Measurements from ENCODE around the gene LGALS4.
"Not testable (repeated sequence)": the region's sequence is repeated elsewhere in the genome, so short reads cannot be mapped to it uniquely, and the experiment has no call there.

LGALS4 gene

GRCh38 chr19:38805180-38805579 is 7.6 kb downstream of the LGALS4 start:
- no peak for DNase-seq
- in situ Hi-C loops (cut with MboI; ENCODE audit: low pct_unique_long_range_greater_than_20kb, low sequenced_read_pairs) = no loop called here

GRCh38 chr19:38803543-38803942 is 9.2 kb downstream of the LGALS4 start:
- no peak for DNase-seq
- in situ Hi-C loops (cut with MboI; ENCODE audit: low pct_unique_long_range_greater_than_20kb, low sequenced_read_pairs) = no loop called here

- no peak for DNase-seq
- in situ Hi-C loops (cut with MboI; ENCODE audit: low pct_unique_long_range_greater_than_20kb, low sequenced_read_pairs) = no loop called here
Observed at GRCh38 chr19:38801359-38802095, 11.2 kb downstream of the LGALS4 start.

- no peak for DNase-seq
- in situ Hi-C loops (cut with MboI; ENCODE audit: low pct_unique_long_range_greater_than_20kb, low sequenced_read_pairs) = no loop called here
Observed at GRCh38 chr19:38800577-38801347, 12.0 kb downstream of the LGALS4 start.

GRCh38 chr19:38799104-38799503 is 13.6 kb downstream of the LGALS4 start:
- no peak for DNase-seq
- in situ Hi-C loops (cut with MboI; ENCODE audit: low pct_unique_long_range_greater_than_20kb, low sequenced_read_pairs) = no loop called here

GRCh38 chr19:38797781-38798180 is 15.0 kb downstream of the LGALS4 start:
- DNase-seq; in situ Hi-C loops (cut with MboI; ENCODE audit: low pct_unique_long_range_greater_than_20kb, low sequenced_read_pairs): not testable (repeated sequence)

- in situ Hi-C loops (cut with MboI; ENCODE audit: low pct_unique_long_range_greater_than_20kb, low sequenced_read_pairs) = no loop called here
- DNase-seq = no peak
Observed at GRCh38 chr19:38796154-38796553, 16.6 kb downstream of the LGALS4 start.

- in situ Hi-C loops (cut with MboI; ENCODE audit: low pct_unique_long_range_greater_than_20kb, low sequenced_read_pairs) = no loop called here
Observed at GRCh38 chr19:38795549-38795948, 17.2 kb downstream of the LGALS4 start.

GRCh38 chr19:38793671-38794070 is 19.1 kb downstream of the LGALS4 start:
- in situ Hi-C loops (cut with MboI; ENCODE audit: low pct_unique_long_range_greater_than_20kb, low sequenced_read_pairs) = no loop called here
- no peak for DNase-seq

More at GRCh38 chr19:38795549-38795948, 17.2 kb downstream of the LGALS4 start:
- no peak for DNase-seq

- in situ Hi-C loops (cut with MboI; ENCODE audit: low pct_unique_long_range_greater_than_20kb, low sequenced_read_pairs) = no loop called here
- no peak for DNase-seq
Observed at GRCh38 chr19:38793177-38793576, 19.6 kb downstream of the LGALS4 start.

- in situ Hi-C loops (cut with MboI; ENCODE audit: low pct_unique_long_range_greater_than_20kb, low sequenced_read_pairs) = no loop called here
Observed at GRCh38 chr19:38792250-38793111, 20.3 kb downstream of the LGALS4 start.

GRCh38 chr19:38791451-38792064 is 21.2 kb downstream of the LGALS4 start:
- in situ Hi-C loops (cut with MboI; ENCODE audit: low pct_unique_long_range_greater_than_20kb, low sequenced_read_pairs); DNase-seq: not testable (repeated sequence)

More at GRCh38 chr19:38792250-38793111, 20.3 kb downstream of the LGALS4 start:
- DNase-seq = no peak

GRCh38 chr19:38790507-38791403 is 22.0 kb downstream of the LGALS4 start:
- DNase-seq; in situ Hi-C loops (cut with MboI; ENCODE audit: low pct_unique_long_range_greater_than_20kb, low sequenced_read_pairs): not testable (repeated sequence)

GRCh38 chr19:38788478-38789243 is 24.1 kb downstream of the LGALS4 start, which contains the start of gene LGALS7B:
TSS of gene LGALS7B (plus strand) at chr19:38789200. CDS start at chr19:38789227, 27 bp downstream.
- no peak for DNase-seq
- in situ Hi-C loops (cut with MboI; ENCODE audit: low pct_unique_long_range_greater_than_20kb, low sequenced_read_pairs) = no loop called here

GRCh38 chr19:38786572-38787265 is 26.0 kb downstream of the LGALS4 start:
- DNase-seq = no peak
- in situ Hi-C loops (cut with MboI; ENCODE audit: low pct_unique_long_range_greater_than_20kb, low sequenced_read_pairs) = no loop called here

- in situ Hi-C loops (cut with MboI; ENCODE audit: low pct_unique_long_range_greater_than_20kb, low sequenced_read_pairs); DNase-seq: not testable (repeated sequence)
Observed at GRCh38 chr19:38786061-38786460, 26.7 kb downstream of the LGALS4 start.

GRCh38 chr19:38785187-38785699 is 27.5 kb downstream of the LGALS4 start:
- DNase-seq = no peak
- in situ Hi-C loops (cut with MboI; ENCODE audit: low pct_unique_long_range_greater_than_20kb, low sequenced_read_pairs) = no loop called here

Data from KBM-7 (cell line).